A673 (cell line): ENCODE measurements around the gene TJP2.

Source experiments
- CTCF ChIP-seq: fragments of 300-800, 200-600 bp; sonication (generic); conservative IDR thresholded peaks from 2 replicates; pipeline ENCODE4 v1.5.1; 2017; ENCODE audit warnings: low read depth, mild to moderate bottlenecking, antibody characterized with exemption, low read length, moderate library complexity, mixed read lengths
- EZH2 ChIP-seq: fragments of 200-600 bp; sonication (generic); IDR thresholded peaks from 2 replicates; pipeline ENCODE4 v1.6.1; 2017; ENCODE audit warnings: borderline replicate concordance, low read depth, mild to moderate bottlenecking, mixed read lengths, antibody characterized with exemption, low read length; ENCODE audit not compliant: poor library complexity, severe bottlenecking

- TF ChIP-seq CTCF (no peak), EZH2 (no peak)
Observed at GRCh38 chr9:69172895-69173294, 1.2 kb upstream of the TJP2 start.
